Ureter (tissue), 1 donor: Measurements from ENCODE around the gene ZBTB16. TPM values are rescaled to one million over a fixed set of nuclear protein-coding genes. Genes with fewer than 3 reads are reported as not detected.

Experiments used
- DNase-seq: peaks from one replicate; pipeline ENCODE4 v3.0.0-alpha.2; 2020; ENCODE audit warnings: low spot score
- total RNA-seq: library from RNA; stranded (reverse); gene quantifications from one replicate; pipeline ENCODE4 v1.2.4, GENCODE V29; 2023
- donor health status: DM: yes; HTN: yes; CAD: no.

ZBTB16 gene
- total RNA-seq, 1 donor from 2014 or later: 166 TPM

GRCh38 chr11:114243461-114244372 lies 184.2 kb downstream of the ZBTB16 start:
- DNase-seq: no peak

- no peak for DNase-seq
Measured at GRCh38 chr11:114244726-114245394, 185.3 kb downstream of the ZBTB16 start.

GRCh38 chr11:114246321-114247069 lies 187.0 kb downstream of the ZBTB16 start:
- no peak for DNase-seq

- DNase-seq: no peak
Measured at GRCh38 chr11:114247070-114247789, 187.7 kb downstream of the ZBTB16 start.

GRCh38 chr11:114250180-114250579 lies 190.7 kb downstream of the ZBTB16 start:
- DNase-seq: no peak

- DNase-seq: no peak
Measured at GRCh38 chr11:114250993-114251814, 191.7 kb downstream of the ZBTB16 start.

- no peak for DNase-seq
Measured at GRCh38 chr11:114251815-114252337, 192.4 kb downstream of the ZBTB16 start.

- DNase-seq: no peak
Measured at GRCh38 chr11:114252767-114253166, 193.3 kb downstream of the ZBTB16 start.

- no peak for DNase-seq
Measured at GRCh38 chr11:114253771-114254170, 194.3 kb downstream of the ZBTB16 start.

GRCh38 chr11:114254571-114255146 lies 195.1 kb downstream of the ZBTB16 start:
- DNase-seq: no peak

GRCh38 chr11:114255289-114255688 lies 195.8 kb downstream of the ZBTB16 start:
- DNase-seq: no peak

- DNase-seq: no peak
Measured at GRCh38 chr11:114256176-114256966, 196.9 kb downstream of the ZBTB16 start.

- DNase-seq: no peak
Measured at GRCh38 chr11:114256967-114257286, 197.4 kb downstream of the ZBTB16 start.

- DNase-seq: no peak
Measured at GRCh38 chr11:114257621-114258558, 198.4 kb downstream of the ZBTB16 start.

- DNase-seq: no peak
Measured at GRCh38 chr11:114258696-114259095, 199.2 kb downstream of the ZBTB16 start.

GRCh38 chr11:114259124-114259526 lies 199.6 kb downstream of the ZBTB16 start:
- no peak for DNase-seq

GRCh38 chr11:114259551-114259983 lies 200.1 kb downstream of the ZBTB16 start:
- no peak for DNase-seq

GRCh38 chr11:114260077-114260476 lies 200.6 kb downstream of the ZBTB16 start:
- no peak for DNase-seq
